ENCODE measurements around the gene PRDM5.

GRCh38 chr4:120716346-120716745 lies 206.2 kb downstream of the PRDM5 start:
- TF ChIP-seq POLR2A (IDR thresholded peaks at IDR 0.05; ENCODE audit: low read length), result no peak
- no peak for TF ChIP-seq GATA1 (IDR thresholded peaks at IDR 0.05; ENCODE audit: low read depth, low read length)

Measured in erythroblast (primary cell).